ENCODE data around the gene OSCP1. TPM values are rescaled to one million over a fixed set of nuclear protein-coding genes. Genes with fewer than 3 reads are reported as not detected.

Gene OSCP1
- total RNA-seq, 1 experiment from 2014 or later: 3.8 TPM

GRCh38 chr1:36420836-36421317 lies 29.4 kb downstream of the OSCP1 start:
- ATAC-seq (peak; percentile 92), DNase-seq (peak; percentile 95)
- Histone ChIP-seq H3F3A (ENCODE audit: low read length, unreplicated experiment) (no peaks in the 10 kb centered on the region), H3K4me1 (ENCODE audit: insufficient read depth, low read length) (peaks cover 18% of the 10 kb centered on the region), H4K20me1 (ENCODE audit: low read length) (no peaks in the 10 kb centered on the region), H3K9ac (ENCODE audit: low read length) (no peak overlapping the region), H2AFZ (ENCODE audit: low read length) (peak overlapping the region; percentile 89), H3K4me3 (ENCODE audit: low read length) (no peak overlapping the region), H3K9me2 (replicated peaks; ENCODE audit: low read length) (no peaks in the 10 kb centered on the region), H3K27ac (ENCODE audit: low read length) (no peak overlapping the region), H3K9me3 (ENCODE audit: low read length) (no peaks in the 10 kb centered on the region), H3K4me2 (ENCODE audit: low read length) (peak overlapping the region; percentile 65), H3K79me2 (ENCODE audit: low read length) (no peaks in the 10 kb centered on the region), H3K36me3 (ENCODE audit: low read depth, low read length) (no peaks in the 10 kb centered on the region), H3K27me3 (ENCODE audit: low read length) (no peaks in the 10 kb centered on the region)
- ChIA-PET POLR2A (ENCODE audit: unreplicated experiment) (no interaction called here), CTCF (interaction anchor here (1.0 kb wide), 1 partner anchor 78 kb away, joined by 3 read pairs; no protein-coding TSS in a partner anchor)
- BruUV-seq (replicated peaks): no TSS peak
- TF ChIP-seq, protein P1, sequence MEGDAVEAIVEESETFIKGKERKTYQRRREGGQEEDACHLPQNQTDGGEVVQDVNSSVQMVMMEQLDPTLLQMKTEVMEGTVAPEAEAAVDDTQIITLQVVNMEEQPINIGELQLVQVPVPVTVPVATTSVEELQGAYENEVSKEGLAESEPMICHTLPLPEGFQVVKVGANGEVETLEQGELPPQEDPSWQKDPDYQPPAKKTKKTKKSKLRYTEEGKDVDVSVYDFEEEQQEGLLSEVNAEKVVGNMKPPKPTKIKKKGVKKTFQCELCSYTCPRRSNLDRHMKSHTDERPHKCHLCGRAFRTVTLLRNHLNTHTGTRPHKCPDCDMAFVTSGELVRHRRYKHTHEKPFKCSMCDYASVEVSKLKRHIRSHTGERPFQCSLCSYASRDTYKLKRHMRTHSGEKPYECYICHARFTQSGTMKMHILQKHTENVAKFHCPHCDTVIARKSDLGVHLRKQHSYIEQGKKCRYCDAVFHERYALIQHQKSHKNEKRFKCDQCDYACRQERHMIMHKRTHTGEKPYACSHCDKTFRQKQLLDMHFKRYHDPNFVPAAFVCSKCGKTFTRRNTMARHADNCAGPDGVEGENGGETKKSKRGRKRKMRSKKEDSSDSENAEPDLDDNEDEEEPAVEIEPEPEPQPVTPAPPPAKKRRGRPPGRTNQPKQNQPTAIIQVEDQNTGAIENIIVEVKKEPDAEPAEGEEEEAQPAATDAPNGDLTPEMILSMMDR (conservative IDR thresholded peaks at IDR 0.05; ENCODE audit: low read depth, low read length): peak; percentile 94
- no peak for TF ChIP-seq EZH2 (IDR thresholded peaks at IDR 0.05; ENCODE audit: low read length, unreplicated experiment)
- intact Hi-C loops (cut with micrococcal nuclease): loop anchor here (1.0 to 2.0 kb wide), 3 partner anchors 52 to 124 kb away; no protein-coding TSS in a partner anchor

DNA sequence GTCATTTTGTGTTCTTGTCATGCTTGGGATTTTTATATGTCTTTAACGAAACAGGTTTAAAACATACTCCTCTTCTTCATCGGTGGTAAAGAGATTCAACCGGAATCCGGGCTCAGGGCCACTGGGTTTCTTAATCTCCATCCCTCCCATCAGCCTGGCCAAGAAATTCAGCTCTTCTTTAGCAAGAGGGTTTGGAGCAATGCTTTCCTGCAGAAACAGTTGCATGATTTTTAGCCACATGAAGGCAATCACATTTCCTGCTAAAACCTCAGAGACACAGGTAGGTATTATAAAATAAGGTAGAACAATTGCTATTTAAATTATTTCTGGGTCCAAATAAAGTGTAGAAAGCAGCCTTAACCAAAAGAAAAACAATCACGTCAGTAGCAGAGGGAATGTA lies 29.8 kb downstream of the OSCP1 start:
- H3K27me3 ChIP-seq (ENCODE audit: low read length): no peaks in the 10 kb centered on the region
- H3F3A ChIP-seq (ENCODE audit: low read length, unreplicated experiment): no peaks in the 10 kb centered on the region
- H3K4me3 ChIP-seq (ENCODE audit: low read length): no peak overlapping the region
- H3K36me3 ChIP-seq (ENCODE audit: low read depth, low read length): no peaks in the 10 kb centered on the region
- DNase-seq: no peak
- no peaks in the 10 kb centered on the region for H3K79me2 ChIP-seq (ENCODE audit: low read length)
- no peaks in the 10 kb centered on the region for H3K9me3 ChIP-seq (ENCODE audit: low read length)
- intact Hi-C loops (cut with micrococcal nuclease): loop anchor here (1.0 to 2.0 kb wide), 3 partner anchors 51 to 124 kb away; no protein-coding TSS in a partner anchor
- H2AFZ ChIP-seq (ENCODE audit: low read length): peak overlapping the region; percentile 89
- BruUV-seq (replicated peaks): no TSS peak
- ChIA-PET POLR2A (ENCODE audit: unreplicated experiment) (interaction anchor here (0.5 kb wide), 1 partner anchor 48 kb away, joined by 5 read pairs; no protein-coding TSS in a partner anchor), CTCF (interaction anchor here (1.0 kb wide), 1 partner anchor 77 kb away, joined by 3 read pairs; no protein-coding TSS in a partner anchor)
- H3K4me1 ChIP-seq (ENCODE audit: insufficient read depth, low read length): peaks cover 14% of the 10 kb centered on the region
- no peaks in the 10 kb centered on the region for H4K20me1 ChIP-seq (ENCODE audit: low read length)
- peak overlapping the region; percentile 65 for H3K4me2 ChIP-seq (ENCODE audit: low read length)
- H3K9ac ChIP-seq (ENCODE audit: low read length): no peak overlapping the region
- ATAC-seq: no peak
- TF ChIP-seq, protein P1 (conservative IDR thresholded peaks at IDR 0.05; ENCODE audit: low read depth, low read length): no peak
- TF ChIP-seq EZH2phosphoT487 (IDR thresholded peaks at IDR 0.05; ENCODE audit: borderline replicate concordance, low read length) (no peak), EZH2 (IDR thresholded peaks at IDR 0.05; ENCODE audit: low read length, unreplicated experiment) (no peak)
- no peaks in the 10 kb centered on the region for H3K9me2 ChIP-seq (replicated peaks; ENCODE audit: low read length)
- no peak overlapping the region for H3K27ac ChIP-seq (ENCODE audit: low read length)

GRCh38 chr1:36419569-36419968 lies 30.7 kb downstream of the OSCP1 start:
- ChIA-PET POLR2A (ENCODE audit: unreplicated experiment) (no interaction called here), CTCF (interaction anchor here (0.6 kb wide), 1 partner anchor 22 kb away, joined by 4 read pairs; no protein-coding TSS in a partner anchor)
- H3K9me3 ChIP-seq (ENCODE audit: low read length): no peaks in the 10 kb centered on the region
- H4K20me1 ChIP-seq (ENCODE audit: low read length): no peaks in the 10 kb centered on the region
- H3K9me2 ChIP-seq (replicated peaks; ENCODE audit: low read length): no peaks in the 10 kb centered on the region
- H3K4me3 ChIP-seq (ENCODE audit: low read length): no peak overlapping the region
- H3K36me3 ChIP-seq (ENCODE audit: low read depth, low read length): no peaks in the 10 kb centered on the region
- no peak overlapping the region for H3K9ac ChIP-seq (ENCODE audit: low read length)
- TF ChIP-seq EZH2phosphoT487 (IDR thresholded peaks at IDR 0.05; ENCODE audit: borderline replicate concordance, low read length) (no peak), EZH2 (IDR thresholded peaks at IDR 0.05; ENCODE audit: low read length, unreplicated experiment) (no peak)
- TF ChIP-seq, protein P1 (conservative IDR thresholded peaks at IDR 0.05; ENCODE audit: low read depth, low read length): no peak
- H3K4me1 ChIP-seq (ENCODE audit: insufficient read depth, low read length): peaks cover 14% of the 10 kb centered on the region
- no peak overlapping the region for H3K4me2 ChIP-seq (ENCODE audit: low read length)
- no peaks in the 10 kb centered on the region for H3K27me3 ChIP-seq (ENCODE audit: low read length)
- H3K79me2 ChIP-seq (ENCODE audit: low read length): no peaks in the 10 kb centered on the region
- ATAC-seq: no peak
- H2AFZ ChIP-seq (ENCODE audit: low read length): no peak overlapping the region
- no peak overlapping the region for H3K27ac ChIP-seq (ENCODE audit: low read length)
- no peaks in the 10 kb centered on the region for H3F3A ChIP-seq (ENCODE audit: low read length, unreplicated experiment)
- no peak for DNase-seq
- intact Hi-C loops (cut with micrococcal nuclease): no loop called here
- no TSS peak for BruUV-seq (replicated peaks)

Data from PC-3 (cell line).